ENCODE results near the gene C19orf33.
"Not testable (repeated sequence)": the region's sequence is repeated elsewhere in the genome, so short reads cannot be mapped to it uniquely, and the experiment has no call there.

C19orf33 gene

DNA sequence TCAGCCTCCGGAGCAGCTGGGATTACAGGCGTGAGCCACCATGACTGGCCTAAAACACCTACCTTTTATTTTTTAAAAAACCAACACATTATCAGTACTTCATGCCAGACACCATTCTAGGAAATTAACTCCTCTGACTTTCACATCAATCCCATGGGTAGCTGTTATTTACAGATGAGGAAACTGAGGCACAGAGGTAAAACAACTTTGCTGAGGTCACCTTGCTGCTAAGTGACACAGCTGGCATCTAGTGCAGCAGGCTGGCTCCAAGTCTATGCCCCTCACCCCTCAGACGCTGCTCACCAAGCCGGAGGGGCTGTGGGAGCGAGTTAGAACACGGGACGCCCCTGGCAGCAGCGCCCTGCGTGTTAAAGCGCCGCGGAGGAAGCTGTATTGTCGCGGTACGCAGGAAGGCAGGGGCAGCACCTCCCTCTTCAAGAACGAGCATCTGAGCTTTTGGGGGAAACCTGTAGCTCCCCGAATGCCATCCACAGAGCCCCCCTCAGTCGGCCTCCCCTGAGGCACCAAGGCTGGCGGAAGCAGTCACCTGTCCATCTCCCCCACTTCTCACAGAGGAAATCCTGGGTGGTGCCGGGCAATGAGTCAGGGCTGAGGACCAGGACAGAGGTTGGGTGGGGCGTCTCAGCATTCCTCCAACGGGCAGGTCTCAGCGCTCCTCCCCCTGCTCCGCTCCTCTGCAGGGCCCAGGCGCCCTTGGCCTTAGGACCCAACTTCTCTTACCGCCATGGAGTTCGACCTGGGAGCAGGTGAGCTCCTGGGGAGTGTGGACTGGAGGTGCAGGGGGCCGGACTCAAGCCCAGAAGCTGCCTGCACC lies at the start of gene C19orf33:
TSS of gene C19orf33 (plus strand) at position 735 of the 835 bp plus-strand sequence. CDS start at position 746, 11 bp downstream.
- DNase-seq, result no peak

DNA sequence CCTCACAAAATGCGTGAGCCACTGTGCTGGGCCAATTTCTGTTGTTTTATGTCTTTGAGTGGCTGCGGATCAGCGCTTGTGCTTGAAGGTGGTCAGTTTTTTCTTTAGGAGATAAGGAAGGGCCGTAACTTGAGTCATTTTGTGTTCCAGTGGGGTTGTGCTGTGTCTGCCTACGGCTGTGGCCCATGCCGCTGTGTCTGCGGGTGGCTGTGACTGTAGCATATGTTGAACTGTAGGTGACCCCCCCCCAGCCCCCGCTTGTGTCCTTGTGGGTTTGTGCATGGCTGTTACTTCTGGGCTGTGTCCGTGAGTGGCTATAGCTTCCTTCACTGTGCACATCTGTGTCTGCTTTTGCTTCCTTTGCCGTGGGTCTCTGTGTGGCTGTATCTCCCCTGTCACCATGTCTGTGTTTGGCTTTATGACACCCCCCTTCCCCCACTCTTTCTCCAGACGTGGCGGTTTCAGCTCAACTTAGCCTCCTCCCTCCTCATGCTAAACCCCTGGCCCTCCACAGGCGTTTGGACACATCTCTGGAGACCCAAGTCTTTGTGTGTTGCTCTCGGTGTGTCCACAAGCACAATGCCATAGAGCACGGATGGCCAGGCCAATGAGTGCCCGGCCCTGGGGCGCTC lies 48.6 kb upstream of the C19orf33 start:
- no peak for DNase-seq

DNA sequence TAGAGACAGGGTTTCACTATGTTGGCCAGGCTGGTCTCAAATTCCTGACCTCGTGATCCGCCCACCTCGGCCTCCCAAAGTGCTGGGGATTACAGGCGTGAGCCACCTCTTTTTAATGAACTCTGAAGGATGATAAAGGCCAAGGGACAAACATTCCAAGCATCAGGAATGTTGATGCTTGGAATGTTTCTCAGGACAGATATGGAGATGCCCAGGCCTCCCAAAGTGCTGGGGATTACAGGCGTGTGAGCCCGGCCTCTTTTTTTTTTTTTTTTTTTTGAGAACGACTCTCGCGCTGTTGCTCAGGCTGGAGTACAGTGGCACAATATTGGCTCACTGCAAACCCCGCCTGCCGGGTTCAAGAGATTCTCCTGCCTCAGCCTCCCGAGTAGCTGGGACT lies 42.1 kb upstream of the C19orf33 start:
- not testable (repeated sequence) for DNase-seq

DNA sequence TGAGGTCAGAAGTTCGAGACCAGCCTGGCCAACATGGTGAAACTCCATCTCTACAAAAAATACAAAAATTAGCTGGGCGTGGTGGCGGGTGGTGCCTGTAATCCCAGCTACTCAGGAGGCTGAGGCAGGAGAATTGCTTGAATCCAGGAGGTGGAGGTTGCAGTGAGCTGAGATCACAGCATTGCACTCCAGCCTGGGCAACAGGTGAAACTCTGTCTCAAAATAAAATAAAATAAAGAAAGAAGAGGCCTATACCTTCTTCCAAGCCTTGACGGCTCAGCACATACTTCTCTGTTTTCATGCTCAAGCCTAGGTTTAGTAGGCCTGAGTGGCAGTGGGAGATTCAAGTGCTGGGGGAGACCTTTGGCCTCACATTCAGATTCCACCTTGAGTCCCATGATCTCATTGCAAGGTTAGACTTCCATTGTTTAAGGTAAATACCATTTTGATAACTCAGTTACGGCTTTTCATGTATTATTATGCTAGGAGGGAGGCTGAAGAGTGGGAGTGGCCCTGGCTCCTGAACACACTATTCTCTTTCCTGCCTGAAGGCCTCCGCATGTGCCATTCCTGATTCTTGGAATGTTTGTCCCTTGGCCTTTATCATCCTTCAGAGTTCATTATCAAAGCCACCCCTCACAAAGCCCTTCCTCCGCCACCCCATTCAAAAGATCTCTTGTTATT lies 41.3 kb upstream of the C19orf33 start:
- DNase-seq, result no peak

DNA sequence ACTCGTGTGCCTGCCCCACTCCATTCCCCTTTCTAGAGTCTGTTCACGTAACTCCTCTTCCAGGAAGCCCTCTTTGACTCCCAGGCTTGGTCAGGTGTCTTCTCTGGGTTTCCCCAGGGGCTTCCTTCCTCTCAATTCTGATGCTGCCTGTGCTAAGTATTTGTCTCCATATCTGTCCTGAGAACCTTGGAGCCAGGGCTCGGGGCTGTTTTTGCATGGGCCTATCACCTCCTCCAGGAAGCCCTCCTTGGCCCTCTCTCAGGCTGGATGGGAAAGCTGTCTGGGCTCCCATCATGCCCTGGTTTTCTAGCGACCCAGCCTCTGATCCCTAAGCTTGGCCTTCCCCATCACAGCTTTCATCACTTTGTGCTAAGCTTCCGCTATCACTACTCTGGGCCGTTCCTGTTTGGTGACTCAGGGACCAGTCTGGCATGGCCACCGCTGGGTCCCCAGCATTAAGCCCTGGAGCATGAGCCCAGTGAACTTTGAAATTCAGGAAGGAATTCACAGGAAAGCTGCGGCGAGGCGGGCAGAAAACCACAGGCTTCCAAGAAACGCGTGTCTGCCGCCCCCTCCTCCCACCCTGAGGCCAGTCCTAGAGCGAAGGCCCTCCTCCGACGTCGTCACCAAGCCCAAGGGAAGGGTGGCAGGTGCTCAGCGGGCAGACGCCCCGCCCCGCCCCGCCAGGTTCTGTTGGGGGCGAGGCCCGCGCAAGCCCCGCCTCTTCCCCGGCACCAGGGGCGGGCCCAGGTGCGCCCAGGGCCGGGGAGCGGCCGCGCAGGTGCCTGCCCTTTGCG lies 40.2 kb upstream of the C19orf33 start:
- DNase-seq, result no peak

DNA sequence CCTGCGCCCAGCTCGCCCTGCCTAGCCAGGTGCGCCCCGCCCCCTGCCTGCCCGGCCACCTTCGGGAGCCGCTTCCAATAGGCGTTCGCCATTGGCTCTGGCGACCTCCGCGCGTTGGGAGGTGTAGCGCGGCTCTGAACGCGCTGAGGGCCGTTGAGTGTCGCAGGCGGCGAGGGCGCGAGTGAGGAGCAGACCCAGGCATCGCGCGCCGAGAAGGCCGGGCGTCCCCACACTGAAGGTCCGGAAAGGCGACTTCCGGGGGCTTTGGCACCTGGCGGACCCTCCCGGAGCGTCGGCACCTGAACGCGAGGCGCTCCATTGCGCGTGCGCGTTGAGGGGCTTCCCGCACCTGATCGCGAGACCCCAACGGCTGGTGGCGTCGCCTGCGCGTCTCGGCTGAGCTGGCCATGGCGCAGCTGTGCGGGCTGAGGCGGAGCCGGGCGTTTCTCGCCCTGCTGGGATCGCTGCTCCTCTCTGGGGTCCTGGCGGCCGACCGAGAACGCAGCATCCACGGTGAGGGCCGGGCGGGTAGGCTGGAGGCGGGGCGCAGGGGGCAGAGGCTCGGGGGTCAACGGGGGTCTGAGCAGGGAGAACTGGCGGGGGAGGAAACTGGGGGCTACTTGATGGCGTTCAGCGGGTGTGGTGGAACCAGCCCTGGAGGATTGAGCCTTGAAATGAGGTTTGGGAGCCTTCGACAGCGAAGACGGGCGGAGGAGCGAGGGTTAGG lies 39.4 kb upstream of the C19orf33 start, which contains the start of gene SPINT2:
TSS of gene SPINT2 (plus strand) at position 88 of the 727 bp plus-strand sequence. CDS start at position 408, 320 bp downstream.
- DNase-seq, result no peak

DNA sequence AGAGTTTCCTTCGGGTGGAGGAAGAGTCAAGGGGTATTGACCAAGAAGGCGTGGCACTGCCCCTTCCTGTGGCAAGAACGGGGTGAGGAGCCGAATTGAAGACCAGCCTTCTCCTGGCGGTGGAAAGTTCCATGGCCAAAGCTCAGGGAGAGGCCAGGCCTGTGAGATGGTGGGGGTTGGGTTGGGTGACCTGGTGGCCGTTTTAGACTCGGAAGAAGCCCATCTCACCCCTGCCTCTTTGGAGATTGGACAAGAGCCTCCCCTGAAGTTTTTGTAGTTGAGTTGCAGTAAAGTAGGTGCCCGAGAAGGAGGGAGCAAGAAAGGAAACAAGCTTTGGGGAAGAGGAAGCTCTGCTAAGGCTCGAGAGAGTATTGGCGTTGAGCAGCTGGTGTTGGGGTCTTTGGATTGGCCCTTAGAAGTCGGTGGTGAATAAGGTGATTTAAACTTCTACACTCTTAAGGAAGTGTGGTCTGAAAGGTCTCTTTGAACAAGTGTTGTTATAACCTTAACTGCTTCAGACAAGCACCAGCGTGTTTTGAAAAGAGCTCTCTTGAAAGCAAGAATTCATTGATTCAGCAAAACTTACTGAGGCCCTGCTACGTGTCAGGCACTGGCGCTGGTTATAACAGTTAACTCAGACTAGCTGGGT lies 38.7 kb upstream of the C19orf33 start:
- no peak for DNase-seq

DNA sequence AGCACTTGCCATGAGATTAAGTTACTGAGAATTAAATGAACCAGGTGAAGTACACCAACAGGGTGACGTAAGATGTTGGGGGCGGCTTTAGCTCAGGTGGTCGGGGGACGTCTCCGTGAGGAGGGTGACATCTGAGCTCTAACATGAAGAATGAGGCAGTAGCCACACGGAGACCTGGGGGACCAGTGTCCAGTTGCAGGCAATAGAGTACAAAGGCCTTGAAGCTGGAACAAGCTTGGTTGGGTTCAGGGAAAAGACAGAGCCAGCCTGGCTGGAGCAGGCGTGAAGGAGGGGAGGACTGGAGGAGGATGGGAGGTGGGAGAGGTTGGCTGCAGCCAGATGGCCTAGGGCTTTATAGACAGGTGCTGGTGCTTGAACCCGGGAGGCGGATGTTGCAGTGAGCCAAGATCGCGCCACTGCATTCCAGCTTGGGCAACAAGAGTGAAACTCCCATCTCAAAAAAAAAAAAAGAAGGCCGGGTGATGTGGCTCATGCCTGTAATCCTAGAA lies 38.1 kb upstream of the C19orf33 start:
- DNase-seq, result peak in 1 of 2 experiments; percentile 13

DNA sequence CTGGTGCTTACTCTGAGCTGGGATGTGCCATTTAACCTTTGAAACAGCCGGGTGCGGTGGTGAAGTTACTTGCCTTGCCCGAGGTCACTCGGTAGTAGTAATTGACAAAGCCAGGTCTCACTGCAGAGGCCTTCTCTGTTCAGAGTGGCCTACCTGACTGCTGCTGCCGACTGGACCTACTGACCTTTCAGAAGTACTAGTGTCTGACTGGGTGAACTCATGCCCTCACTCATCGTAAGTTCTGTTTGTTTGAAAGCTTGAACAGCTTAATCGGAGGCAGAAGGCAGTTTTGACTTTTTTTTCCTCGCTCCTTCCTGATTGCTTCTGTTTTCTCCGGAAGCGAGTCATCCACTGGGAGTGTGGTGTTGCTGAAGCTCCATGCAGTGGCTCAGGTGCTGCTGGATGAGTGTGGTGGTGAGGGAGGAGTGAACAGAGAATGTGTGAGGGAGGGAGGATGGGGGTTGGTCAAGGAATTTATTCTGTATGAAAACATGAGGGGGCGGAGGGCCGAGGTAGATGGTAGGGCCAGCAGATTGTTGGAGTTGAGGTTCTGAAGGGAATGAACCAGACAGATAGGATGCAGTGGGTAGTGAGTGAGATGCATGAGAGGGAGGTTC lies 37.0 kb upstream of the C19orf33 start:
- no peak for DNase-seq

DNA sequence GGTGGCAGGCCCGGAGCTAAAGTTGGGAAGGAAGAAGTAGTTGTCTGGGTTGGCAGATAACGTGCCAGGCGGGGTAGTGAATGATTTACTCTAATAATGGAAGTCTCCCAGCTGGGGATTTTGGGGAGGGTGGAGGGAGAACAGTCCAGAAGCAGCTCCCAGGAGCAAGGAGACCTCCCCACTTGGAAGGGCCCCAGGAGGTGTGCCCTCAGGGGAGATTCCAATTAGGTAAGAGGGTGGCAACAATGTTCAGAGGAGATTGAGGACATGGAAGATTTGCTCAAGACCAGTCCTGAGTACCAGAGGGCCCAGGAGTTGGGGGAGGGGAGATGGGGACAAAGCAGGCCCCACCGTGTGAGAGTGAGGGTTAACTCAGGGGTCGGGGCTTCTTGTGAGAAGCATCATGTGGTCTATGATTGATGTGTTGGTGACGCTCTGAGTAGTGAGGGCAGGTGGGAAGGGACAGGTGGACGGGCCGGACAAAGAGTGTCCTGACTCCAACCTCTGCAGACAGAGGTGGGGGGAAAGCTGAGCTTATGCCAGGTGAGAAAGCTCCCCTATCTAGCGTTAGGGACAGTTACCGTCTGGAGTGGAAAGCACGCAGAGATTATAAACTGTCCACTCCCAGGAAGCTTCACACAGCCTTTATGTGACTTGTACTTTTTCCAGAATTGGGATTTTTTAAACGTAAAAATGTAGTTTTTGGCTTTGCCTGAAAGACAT lies 36.1 kb upstream of the C19orf33 start:
- DNase-seq, result no peak

DNA sequence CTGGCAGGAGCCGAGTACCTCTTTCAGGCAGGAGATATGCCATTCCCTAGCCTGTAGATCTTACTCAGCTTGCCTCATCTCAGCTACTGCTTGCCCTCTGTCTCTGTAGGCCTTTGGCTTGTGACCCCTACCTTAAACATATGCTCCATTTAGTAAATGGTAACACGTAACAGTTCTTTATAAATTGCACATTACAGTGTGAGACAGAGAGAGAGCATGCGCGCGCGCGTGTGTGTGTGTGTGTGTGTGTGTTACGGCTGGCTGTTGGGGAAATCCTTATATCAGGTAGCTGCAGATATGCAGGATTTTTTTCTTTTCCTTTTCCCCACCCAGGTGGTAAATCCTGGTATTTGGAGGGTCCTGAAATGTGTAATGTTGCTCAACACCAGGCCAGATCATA lies 35.5 kb upstream of the C19orf33 start:
- no peak for DNase-seq

DNA sequence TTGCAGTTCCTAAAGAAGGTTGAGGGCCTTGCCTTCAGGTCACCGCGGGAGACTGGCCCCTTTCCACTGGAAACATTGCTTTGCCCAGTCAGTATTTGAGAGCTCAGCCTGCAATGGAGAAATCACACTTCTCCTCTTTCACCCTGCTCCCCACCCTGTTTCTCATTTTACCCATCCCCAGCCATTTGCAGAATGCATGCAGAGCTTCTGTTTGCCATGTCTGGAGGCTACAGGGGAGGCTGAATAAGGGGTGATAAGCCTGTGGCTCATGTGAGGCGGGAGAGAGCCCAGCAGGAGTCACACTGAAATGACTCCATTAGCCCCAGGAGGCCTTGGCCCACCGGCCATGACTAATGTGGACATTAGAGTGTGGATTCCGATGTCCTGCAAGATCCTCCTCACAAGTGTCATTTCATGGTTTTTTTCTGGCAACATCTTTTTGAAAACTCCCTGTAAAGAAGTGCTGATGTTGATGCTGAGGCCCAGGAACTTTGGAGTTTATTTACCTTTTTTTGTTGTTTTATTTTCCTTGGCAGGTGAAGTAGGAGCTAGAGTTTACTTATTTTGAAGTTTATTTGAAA lies 33.4 kb upstream of the C19orf33 start:
- DNase-seq, result no peak

DNA sequence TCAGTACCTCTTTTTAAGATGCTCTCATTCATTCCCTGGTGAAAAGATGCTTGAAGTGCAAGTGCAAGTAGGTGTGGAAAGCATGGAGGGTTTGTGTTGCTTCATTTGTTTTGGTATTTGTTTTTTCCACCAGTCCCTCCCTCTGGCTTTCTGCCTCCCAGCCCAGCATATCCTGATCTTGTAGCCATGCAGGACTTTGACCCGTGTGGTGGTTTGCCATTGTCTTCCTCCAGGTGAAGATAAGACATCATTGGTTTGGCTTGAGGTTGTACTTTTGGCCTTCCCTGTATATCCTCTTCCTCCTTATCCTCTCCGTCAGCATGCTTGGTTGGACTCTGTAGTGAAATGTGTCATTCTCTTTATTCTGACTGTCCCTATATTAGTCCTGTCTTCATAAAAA lies 30.6 kb upstream of the C19orf33 start:
- DNase-seq, result no peak

DNA sequence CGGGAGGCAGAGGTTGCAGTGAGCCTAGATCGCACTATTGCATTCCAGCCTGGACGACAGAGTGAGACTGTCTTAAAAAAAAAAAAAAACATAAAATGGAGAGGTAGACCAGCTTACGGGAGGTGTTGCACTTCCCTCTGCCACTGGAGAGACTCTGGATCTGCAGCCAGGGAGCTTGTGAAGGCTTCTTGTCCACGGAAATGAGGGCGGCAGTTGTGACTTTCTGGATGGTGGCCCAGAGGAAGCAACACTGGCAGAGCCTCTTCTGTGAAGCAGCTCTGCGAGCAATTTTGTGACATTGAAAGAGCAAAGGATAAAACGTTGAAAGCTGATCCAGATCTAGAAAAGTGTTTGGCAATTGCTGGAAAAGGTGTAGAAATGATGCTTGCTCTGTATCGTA lies 29.3 kb upstream of the C19orf33 start:
- DNase-seq, result no peak

DNA sequence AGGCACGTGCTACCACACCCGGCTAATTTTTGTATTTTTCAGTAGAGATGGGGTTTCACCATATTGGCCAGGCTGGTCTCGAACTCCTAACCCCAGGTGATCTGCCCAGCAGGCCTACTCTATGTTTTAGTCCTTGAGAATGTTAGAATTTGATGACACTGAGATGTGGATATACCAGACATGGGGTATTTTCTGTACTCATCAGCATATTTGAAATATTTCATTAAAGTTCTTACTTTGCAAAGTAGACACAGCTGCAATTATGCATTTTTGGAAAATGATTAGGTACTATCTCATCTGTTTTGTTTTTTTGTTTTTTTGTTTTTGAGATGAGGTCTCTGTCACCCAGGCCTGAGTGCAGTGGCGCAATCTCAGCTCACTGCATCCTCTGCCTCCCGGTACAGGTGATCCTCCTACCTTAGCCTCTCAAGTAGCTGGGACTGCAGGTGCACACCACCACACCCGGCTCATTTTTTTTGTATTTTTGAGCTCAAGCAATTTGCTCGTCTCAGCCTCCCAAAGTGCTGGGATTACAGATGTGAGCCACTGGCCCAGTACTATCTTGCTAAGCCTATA lies 27.0 kb upstream of the C19orf33 start:
- DNase-seq, result no peak

DNA sequence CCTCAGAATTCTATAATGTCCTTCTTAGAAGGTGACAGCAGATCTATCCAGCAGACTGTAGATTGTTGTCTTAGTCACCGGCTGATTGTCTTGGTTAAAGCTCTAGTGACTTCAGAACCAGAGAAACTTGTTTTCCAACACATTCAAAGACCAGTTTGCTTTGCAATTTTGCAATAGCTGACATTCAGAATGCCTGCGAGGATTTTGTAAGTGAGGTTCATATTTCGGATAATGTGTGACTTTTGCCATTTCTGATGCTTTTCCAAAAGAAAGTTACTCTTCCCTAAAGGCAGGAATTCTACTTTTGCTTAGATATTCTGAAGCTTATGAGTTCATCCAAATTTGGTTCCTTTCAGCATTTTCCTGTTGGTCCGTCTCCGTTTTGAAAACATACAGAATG lies 26.5 kb upstream of the C19orf33 start:
- DNase-seq, result no peak

DNA sequence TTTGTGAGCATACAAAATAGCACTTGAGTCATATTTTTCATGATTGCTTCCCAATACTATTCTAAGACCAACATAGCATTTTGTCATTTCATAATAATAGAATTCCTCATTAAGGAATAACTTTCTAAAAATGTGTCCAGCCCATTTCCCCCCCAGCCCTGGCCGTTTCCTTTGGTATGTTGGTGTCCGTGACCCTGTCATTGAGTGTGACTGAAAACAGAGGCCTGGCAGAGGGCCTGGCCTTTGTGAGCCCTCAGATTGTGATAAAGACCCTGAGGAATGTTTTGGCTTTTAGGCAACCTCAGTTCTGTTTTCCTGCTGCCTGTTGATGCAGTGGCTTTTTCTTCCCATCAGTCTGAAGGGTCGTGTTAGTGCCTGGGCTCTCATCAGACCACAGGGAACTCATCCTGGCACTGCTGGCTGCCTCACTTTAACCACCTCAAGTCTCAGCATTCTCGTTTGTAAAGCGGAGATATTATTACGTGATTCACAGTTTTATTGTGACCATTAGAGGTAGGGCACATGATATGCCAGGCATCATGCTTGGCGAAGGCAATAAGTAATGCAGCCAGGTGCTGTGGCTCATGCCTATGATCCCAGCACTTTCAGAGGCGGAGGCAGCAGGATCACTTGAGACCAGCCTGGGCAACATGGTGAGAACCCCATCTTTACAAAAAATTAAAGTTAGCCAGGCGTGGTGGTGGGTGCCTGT lies 25.9 kb upstream of the C19orf33 start:
- no peak for DNase-seq

DNA sequence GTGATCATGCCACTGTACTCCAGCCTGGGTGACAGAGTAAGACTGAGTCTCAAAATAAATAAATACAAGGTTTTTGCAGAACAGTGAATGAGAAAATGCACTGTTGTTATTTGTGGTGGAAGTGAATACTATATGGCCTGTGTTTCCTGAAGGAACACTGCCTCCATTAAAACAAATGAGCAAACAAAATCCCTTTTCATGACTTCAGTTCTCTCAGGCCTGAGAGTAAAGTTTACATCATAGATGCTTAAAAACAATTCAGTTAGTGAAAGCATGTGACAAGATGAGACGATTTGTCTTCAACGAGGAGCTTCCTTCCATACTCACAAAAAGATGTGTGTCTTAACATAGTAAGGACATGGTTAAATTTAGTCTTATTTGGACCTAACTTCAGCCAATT lies 25.3 kb upstream of the C19orf33 start:
- DNase-seq, result no peak

Measured in NCI-H446 (cell line).